HG03521 (cell line): Measurements from ENCODE around the gene CYTH4.
"Not testable (repeated sequence)": the region's sequence is repeated elsewhere in the genome, so short reads cannot be mapped to it uniquely, and the experiment has no call there.

Experiments
- ATAC-seq: cut with Tn5 transposase; IDR thresholded peaks from one replicate; pipeline ENCODE4 v1.9.1; 2021; ENCODE audit warnings: mild to moderate bottlenecking, moderate library complexity; ENCODE audit not compliant: unreplicated experiment

The CYTH4 gene

DNA sequence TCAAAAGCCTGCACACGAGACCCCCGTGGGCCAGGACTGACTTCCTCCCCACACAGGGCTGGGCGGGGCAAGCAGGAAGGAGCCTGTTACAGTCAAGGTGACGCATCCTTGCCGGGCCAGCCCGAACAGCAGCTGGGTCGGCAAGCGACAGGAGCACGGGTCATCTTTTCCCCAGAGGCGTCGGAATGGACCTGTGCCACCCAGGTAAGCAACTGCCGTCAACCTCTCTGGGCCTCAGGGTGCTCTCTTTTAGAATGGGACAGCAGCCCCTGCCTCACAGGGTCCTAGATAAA lies at the start of gene CYTH4:
TSS of gene CYTH4 (plus strand) at position 124 of the 293 bp plus-strand sequence. CDS start at position 186, 62 bp downstream.
- no peak for ATAC-seq

- ATAC-seq = not testable (repeated sequence)
These were observed 48.9 kb upstream of the CYTH4 start for GRCh38 chr22:37233371-37233750.

DNA sequence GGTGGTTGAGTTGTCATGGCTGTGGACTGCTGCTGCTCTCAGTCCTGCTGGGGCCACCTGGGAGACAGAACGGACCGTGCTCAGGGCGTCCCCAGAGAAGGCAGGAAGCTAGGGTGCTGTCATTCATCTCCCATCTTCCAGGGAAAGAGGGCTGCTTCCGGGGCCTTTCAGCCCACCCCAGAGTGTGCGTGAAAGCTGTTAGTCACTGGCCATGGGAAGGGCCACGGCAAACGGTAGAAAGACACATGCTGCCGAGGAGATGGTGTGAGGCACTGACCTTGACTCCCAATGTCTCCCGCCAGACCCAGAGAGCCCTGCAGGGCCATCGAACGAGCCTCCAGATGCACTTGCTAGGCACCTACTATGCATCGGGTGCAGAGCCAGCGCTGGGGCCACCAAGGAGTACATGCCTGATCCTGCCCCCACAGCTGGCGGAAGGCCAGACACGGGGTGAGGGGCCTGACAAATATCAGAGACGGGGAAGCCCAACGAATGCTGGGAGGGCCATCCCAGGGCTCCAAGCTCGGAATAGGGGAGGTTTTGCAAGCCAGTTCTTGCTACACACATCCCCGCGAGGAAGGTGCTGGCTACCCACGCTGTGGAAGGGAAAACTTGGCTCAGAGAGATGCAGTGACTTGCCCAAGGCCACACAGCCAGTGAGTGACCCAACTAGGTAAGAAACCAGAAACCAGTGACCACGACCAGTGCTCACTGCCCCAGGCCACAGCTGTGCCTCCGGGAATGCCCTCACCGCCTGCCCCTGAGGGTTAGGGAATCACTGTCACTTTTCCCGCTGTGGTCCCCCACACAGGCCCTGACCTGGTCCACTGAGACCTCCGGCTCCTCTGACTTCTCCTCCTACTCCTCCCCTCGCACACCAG lies 48.3 kb upstream of the CYTH4 start:
- no peak for ATAC-seq

DNA sequence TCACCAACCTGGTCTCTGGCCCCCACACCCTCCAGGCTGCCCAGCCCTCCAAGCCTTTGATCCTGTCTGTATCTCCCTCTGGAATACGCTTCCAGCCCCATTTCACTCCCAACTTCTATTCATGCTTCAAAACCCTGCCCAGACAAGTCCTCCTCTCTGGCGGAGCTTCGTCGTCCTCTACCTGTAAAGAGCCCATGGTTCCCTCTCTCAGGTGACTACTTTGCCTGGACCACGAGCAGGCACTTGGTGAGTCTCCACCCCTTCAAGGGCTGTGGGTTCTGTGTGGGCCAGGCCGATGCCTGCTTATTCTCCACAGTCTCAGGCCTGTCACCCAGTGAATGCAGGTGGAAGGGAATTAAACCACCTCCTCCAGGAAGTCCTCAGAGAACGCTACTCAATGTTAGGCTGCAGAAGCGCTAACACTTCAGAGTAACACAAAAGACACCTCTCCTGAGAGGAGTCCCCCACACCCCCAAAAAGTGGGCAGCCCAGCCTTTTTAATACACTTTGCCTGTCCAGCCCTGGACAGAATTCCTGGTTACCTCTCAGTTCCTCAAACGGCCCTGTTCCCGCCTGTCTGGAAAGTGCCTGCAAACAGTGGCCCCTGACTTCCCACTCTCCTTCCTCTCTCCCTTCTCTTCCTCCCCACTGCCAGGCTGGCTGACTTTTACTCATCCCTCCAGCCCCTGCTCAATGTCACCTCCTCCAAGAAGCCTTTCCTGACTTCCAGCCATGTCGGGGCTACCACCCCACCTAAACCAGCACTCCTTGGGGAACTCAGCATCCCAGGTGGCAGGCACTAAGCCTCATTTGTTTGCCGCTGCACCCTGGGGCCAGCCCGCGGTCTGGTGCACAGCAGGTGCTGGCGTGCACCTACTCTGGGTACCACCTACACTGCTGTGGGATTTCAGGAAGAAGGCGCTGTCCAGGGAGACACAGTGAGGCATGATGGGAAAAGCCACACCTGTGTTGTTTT lies 47.3 kb upstream of the CYTH4 start:
- ATAC-seq = no peak

- ATAC-seq = no peak
These were observed 46.3 kb upstream of the CYTH4 start for GRCh38 chr22:37235897-37236607.

DNA sequence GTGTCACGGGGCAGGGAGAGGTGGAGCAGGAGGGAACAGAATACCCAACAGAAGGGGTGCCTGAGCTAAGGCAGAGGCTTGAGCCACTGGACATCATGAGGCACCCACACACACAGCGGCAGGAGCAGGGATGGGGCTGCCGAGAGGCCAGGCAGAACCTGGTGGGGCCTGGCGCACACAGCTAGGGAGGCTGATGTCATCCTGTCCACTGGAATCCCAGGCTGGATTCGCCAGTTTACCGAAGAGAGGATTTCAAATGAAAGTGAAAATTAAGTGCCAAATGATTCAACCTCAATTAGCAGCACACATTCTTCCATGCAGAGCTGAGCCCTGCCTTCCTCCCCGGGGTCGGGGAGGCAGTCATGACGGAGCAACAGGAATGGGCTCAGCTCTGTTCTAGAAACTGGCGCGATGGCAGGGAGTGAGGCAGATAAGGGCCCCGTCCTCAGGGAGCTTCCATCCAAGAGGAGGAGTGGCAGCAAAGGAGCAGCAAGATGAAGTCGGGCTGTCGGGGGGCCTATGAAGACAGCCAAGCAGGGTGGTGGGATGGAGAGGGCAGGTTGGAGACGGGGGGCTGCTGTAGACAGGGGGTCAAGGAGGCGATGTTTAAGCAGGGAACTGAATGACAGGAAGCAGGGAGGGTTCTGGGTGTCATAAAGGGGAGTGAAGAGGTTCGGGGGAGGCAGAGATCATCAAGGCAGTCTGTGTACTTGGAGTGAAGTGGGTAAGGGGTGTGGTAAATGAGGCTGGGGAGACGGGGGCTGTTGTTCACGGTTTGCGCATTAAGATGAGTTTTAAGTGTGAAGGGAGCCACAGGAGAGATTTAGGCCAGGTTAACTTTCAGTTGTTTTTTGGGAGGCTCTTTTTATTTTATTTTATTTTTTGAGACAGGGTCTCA lies 44.7 kb upstream of the CYTH4 start:
- ATAC-seq = no peak

GRCh38 chr22:37239336-37240239 lies 42.7 kb upstream of the CYTH4 start:
- no peak for ATAC-seq

- no peak for ATAC-seq
These were observed 41.9 kb upstream of the CYTH4 start for GRCh38 chr22:37240240-37240940.

GRCh38 chr22:37240941-37241320 lies 41.4 kb upstream of the CYTH4 start:
- no peak for ATAC-seq

DNA sequence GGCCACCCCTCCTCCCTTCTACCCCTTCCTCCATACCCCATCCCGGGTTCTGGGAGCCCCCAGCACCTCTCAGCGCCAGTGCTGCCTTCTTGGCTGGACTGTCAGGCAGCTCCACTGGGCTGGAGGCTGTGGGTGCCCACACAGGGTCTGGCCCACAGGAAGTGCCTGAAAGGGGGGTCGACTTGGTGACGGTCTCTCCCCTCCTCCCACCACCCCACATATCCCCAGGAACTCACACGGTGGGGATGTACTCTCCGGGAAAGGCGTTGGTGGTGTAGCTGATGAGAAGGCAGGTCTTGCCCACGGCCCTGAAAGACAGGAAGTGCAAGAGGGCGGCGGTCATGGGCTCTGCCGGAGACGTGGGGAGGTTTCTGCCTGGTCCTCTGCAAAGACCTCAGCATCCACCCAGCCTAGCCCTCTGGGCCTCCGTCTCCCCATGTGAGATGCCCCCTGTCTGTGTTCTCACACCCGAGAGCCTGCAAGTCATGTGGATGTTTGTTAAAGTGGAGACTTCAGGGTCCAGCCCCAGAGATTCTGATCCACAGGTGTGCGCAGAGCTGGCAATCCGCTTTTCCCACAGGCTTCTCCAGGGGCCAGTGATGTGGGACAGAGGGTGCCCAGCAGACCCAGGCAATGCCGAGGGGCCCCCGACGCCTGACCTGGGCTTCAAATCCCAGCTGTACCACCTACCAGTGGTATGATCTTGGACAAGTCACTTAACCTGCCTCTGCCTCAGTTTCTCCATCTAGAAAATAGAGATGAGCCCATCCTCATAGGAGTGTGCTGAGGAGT lies 40.8 kb upstream of the CYTH4 start:
- no peak for ATAC-seq

DNA sequence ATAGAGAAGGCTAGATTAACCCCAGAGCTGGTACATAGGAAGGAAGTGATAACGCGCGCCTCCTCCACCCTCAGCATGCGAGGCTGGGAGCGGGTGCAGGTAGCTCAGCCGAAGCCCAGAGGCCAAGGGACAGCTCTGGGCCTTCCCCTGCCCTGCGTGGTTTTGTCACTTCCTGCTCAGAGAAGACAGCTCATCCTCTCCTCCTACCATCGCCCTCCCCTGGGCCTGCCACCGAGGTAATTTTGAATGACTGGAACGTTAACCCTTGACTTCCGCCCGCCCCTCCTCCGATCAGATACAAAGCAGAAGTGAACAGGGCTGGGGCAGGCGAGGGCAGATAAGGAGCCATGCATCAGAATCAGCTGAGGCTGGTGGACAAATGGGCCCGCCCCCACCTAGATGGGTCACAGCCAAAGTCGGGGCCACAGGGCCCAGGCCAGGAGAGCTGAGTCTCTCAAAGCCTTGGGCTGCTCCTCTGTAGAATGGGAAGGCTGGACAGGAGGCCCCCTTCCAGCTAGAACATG lies 39.9 kb upstream of the CYTH4 start:
- ATAC-seq = peak; percentile 48

GRCh38 chr22:37243402-37244113 lies 38.8 kb upstream of the CYTH4 start:
- ATAC-seq = peak; percentile 6

DNA sequence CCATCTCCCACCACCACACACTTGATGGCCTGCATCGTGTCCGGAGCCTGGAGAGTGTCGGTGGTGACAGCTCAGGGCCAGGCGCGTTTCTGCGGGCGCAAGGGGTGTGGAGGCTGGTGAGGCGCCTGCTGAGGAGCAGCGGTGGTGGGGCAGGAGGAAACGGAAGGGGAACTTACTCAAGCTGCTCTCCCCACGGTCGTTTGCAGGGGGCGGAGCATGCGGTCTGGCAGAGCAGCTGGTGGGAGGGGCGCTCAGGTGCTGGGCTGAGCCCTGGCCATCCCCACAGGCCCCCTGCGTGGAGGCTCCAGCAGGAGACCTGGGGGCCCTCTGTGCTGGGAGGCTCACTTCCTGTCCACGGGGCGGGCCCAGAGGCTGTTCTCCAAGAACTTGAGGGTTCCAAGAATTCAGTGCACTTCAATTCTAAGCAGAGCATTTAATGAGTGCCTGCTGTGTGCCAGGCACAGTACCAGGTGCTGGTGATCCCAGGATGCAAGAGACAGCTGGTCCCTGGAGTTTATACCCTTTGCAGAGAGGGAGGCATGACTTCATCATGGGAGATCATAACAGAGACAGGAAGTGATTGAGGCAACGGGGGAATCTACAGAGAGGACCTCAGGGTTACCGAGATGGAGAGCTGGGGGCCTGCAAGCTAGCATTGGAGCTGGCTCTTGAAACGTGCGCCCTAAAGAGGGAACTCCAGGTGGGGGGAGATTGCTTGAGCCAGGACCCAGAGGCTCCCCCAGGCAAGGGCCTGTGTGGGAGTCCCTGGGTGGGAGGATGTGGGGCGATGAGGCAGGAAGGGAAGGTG lies 38.0 kb upstream of the CYTH4 start, which contains the start of gene RAC2:
TSS of gene RAC2 (minus strand) at position 156 of the 808 bp plus-strand sequence. CDS start at position 35, 121 bp downstream.
- peak; percentile 53 for ATAC-seq

DNA sequence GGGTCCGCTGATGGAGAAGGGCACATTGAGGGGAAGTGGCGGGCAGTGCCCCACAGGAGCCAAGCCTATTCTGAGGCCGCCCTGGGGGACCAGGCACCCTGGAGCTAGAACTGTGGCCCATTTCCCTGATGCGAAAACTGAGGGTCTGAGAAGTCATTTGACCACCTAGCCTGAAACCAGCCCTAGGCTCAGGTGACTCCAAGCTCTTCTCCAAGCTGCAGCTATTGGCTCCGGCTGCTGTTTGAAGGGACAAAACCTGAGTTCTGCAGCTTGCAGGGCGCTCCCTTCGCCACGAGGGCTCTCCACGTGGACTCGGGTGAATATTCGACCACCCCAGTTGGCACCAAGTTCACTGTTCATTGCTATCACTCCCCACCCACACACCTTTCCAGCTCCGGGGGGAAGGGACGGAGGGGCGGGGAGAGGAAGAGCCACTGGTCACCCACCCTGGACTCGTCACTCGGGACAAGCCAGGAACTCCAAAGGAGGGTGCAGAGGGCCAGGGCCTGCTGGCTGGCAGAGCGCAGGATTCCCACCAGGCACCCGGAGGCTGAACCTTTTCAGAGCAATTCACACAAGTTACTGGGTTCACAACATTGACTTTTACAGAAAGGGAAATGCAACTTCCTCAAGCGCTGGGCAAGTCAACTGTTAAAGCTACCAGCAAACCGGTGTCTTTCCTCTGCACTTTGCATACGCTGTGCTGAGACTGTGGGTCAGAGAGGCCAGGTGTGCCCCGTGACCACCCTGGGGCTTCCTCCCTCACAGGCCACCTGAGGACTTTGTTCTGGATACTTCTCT lies 37.2 kb upstream of the CYTH4 start:
- ATAC-seq = no peak

- ATAC-seq = no peak
These were observed 36.6 kb upstream of the CYTH4 start for GRCh38 chr22:37245740-37246139.
